K562 (cell line): Measurements from ENCODE around the gene IPO9. TPM values are rescaled to one million over a fixed set of nuclear protein-coding genes. Genes with fewer than 3 reads are reported as not detected.

Experiments
- ATAC-seq: fragments of 200-7000 bp; cut with Tn5 transposase; 3 replicates; pipeline ENCODE4 v1.9.1; 2020; ENCODE audit warnings: moderate library complexity
- BruUV-seq: library from RNA; stranded (reverse); fragments of 400-500 nt; replicated peaks from 2 replicates; lab custom pipeline; 2021; lab: Mats Ljungman, UMichigan
- CTCF ChIA-PET: fragments of 300-600 bp; formaldehyde crosslinking; extraction: SDS; loops from one replicate; lab custom pipeline; 2021; ENCODE audit warnings: low intra/inter-chr PET ratio; lab: Yijun Ruan, JAX
- POLR2A ChIA-PET: fragments of 300-600, 350-650 bp; sonication (Branson Sonifier 250); formaldehyde crosslinking; extraction: SDS; loops from one replicate; lab custom pipeline; 2021; ENCODE audit warnings: antibody characterized with exemption, inconsistent platforms; lab: Yijun Ruan, JAX
- DNase-seq, 4 experiments: peaks; one replicate each; pipeline versions ENCODE4 v3.0.0 to v3.0.0-alpha.2; 2011 to 2018; ENCODE audit warnings: low spot score in 3 of 4, mixed read lengths in 3 of 4; ENCODE audit errors: extremely low read depth in 1 of 4
- FAIRE-seq: peaks from 2 replicates; lab custom pipeline; 2011; peaks lifted over from hg19 to GRCh38; lab: Jason Lieb, UNC
- H2AFZ ChIP-seq: 2 replicates; pipeline ENCODE4 v1.6.0; 2011; ENCODE audit warnings: low read depth, low read length, control low read depth, inconsistent platforms
- H3K27ac ChIP-seq: fragments of 200-600 bp; 3 replicates; pipeline ENCODE4 v1.8.0; 2011; ENCODE audit warnings: low read depth, mild to moderate bottlenecking, control low read depth, inconsistent platforms, low read length, moderate library complexity, mixed read lengths; ENCODE audit errors: extremely low read depth
- H3K27me3 ChIP-seq, 2 experiments: fragments of 300-600 bp in 1 of 2; 2 replicates in 1 of 2; 3 replicates in 1 of 2; pipeline versions ENCODE4 v1.6.0 to v1.8.0; 2011; ENCODE audit warnings: inconsistent platforms in 2 of 2, low read length in 2 of 2, mild to moderate bottlenecking in 1 of 2, mixed read lengths in 1 of 2, moderate library complexity in 1 of 2; ENCODE audit not compliant: control insufficient read depth in 2 of 2, insufficient read depth in 2 of 2
- H3K36me3 ChIP-seq: fragments of 300-600 bp; 3 replicates; pipeline ENCODE4 v1.8.0; 2011; ENCODE audit warnings: mild to moderate bottlenecking, low read length, inconsistent platforms; ENCODE audit not compliant: control insufficient read depth, insufficient read depth
- H3K4me1 ChIP-seq, 2 experiments: fragments of 200-600 bp in 1 of 2; replicated peaks in 1 of 2; 2 replicates in 1 of 2; 3 replicates in 1 of 2; pipeline versions ENCODE4 v1.5.1 to v1.8.0; 2011; ENCODE audit warnings: inconsistent platforms in 2 of 2, low read length in 2 of 2, mild to moderate bottlenecking in 1 of 2, mixed read lengths in 1 of 2, moderate library complexity in 1 of 2; ENCODE audit not compliant: control insufficient read depth in 2 of 2, insufficient read depth in 2 of 2
- H3K4me2 ChIP-seq: 2 replicates; pipeline ENCODE4 v1.6.1; 2011; ENCODE audit warnings: low read length, control low read depth, inconsistent platforms, mixed read lengths; ENCODE audit not compliant: insufficient read depth
- H3K4me3 ChIP-seq: fragments of 200-600 bp; sonication (generic), shearing (Covaris generic); 2 replicates; pipeline ENCODE4 v1.5.1; 2016; ENCODE audit warnings: control low read depth, inconsistent platforms
- H3K79me2 ChIP-seq: fragments of 200-600 bp; 3 replicates; pipeline ENCODE4 v1.8.0; 2011; ENCODE audit warnings: low read length, inconsistent platforms; ENCODE audit not compliant: control insufficient read depth, insufficient read depth
- H3K9ac ChIP-seq, 2 experiments: 2 replicates each; pipeline versions ENCODE4 v1.6.0 to v1.6.1; 2011; ENCODE audit warnings: low read depth in 2 of 2, low read length in 2 of 2, control low read depth in 1 of 2, inconsistent platforms in 1 of 2, mild to moderate bottlenecking in 1 of 2, mixed read lengths in 1 of 2; ENCODE audit not compliant: insufficient read depth in 1 of 2
- H3K9me1 ChIP-seq: one replicate; pipeline ENCODE4 v1.6.0; 2011; ENCODE audit warnings: inconsistent platforms, mild to moderate bottlenecking, low read length, moderate library complexity; ENCODE audit not compliant: control insufficient read depth, insufficient read depth
- H3K9me3 ChIP-seq: replicated peaks from 2 replicates; pipeline ENCODE4 v1.5.1; 2011; ENCODE audit warnings: low read depth, low read length, inconsistent platforms; ENCODE audit not compliant: control insufficient read depth, insufficient read depth
- H4K20me1 ChIP-seq: replicated peaks from 2 replicates; pipeline ENCODE4 v1.6.1; 2011; ENCODE audit warnings: low read length, inconsistent platforms, mixed read lengths; ENCODE audit not compliant: control insufficient read depth, insufficient read depth
- ARHGAP35 ChIP-seq: fragments of 450-650 bp; IDR thresholded peaks from 2 replicates; pipeline ENCODE4 v1.6.1; 2018; ENCODE audit not compliant: partially characterized antibody
- ARID1B ChIP-seq: fragments of 450-650 bp; IDR thresholded peaks from 2 replicates; pipeline ENCODE4 v1.6.1; 2016; ENCODE audit warnings: antibody characterized with exemption, mild to moderate bottlenecking, inconsistent platforms
- ATF7 ChIP-seq: fragments of 450-650 bp; IDR thresholded peaks from 2 replicates; pipeline ENCODE4 v1.7.1; 2014; ENCODE audit warnings: mild to moderate bottlenecking, moderate library complexity
- CBFA2T3 ChIP-seq: fragments of 450-650 bp; IDR thresholded peaks from 2 replicates; pipeline ENCODE4 v1.6.1; 2017
- CTBP1 ChIP-seq: fragments of 450-650 bp; IDR thresholded peaks from 2 replicates; pipeline ENCODE4 v1.6.1; 2016; ENCODE audit warnings: borderline replicate concordance
- DPF2 ChIP-seq: fragments of 450-650 bp; IDR thresholded peaks from 2 replicates; pipeline ENCODE4 v1.6.1; 2016
- EGR1 ChIP-seq: fragments of 450-650 bp; conservative IDR thresholded peaks from 2 replicates; pipeline ENCODE4 v1.6.1; 2017; ENCODE audit warnings: mild to moderate bottlenecking
- EHMT2 ChIP-seq: fragments of 450-650 bp; IDR thresholded peaks from 2 replicates; pipeline ENCODE4 v1.6.1; 2018; ENCODE audit warnings: antibody characterized with exemption
- HDAC1 ChIP-seq, 2 experiments: fragments of 450-650 bp; IDR thresholded peaks; 2 replicates each; pipeline ENCODE4 v1.6.1; 2016 to 2017; ENCODE audit warnings: inconsistent platforms in 1 of 2, mild to moderate bottlenecking in 1 of 2, moderate library complexity in 1 of 2
- KDM1A ChIP-seq, 2 experiments: fragments of 450-650 bp; IDR thresholded peaks; 2 replicates each; pipeline ENCODE4 v1.6.1; 2016; ENCODE audit warnings: mild to moderate bottlenecking in 2 of 2
- MCM7 ChIP-seq, 2 experiments: fragments of 450-650 bp; IDR thresholded peaks; 2 replicates each; pipeline ENCODE4 v1.6.1; 2016 to 2018
- RCOR1 ChIP-seq, 2 experiments: IDR thresholded peaks; 2 replicates each; pipeline ENCODE4 v1.6.1; 2012; ENCODE audit warnings: low read depth in 2 of 2, low read length in 2 of 2, borderline replicate concordance in 1 of 2, improper control_type of control experiment in 1 of 2
- SMAD2 ChIP-seq: fragments of 150-350 bp; IDR thresholded peaks from 2 replicates; pipeline ENCODE4 v1.6.1; 2014; ENCODE audit warnings: low read depth, mild to moderate bottlenecking, low read length
- SMARCE1 ChIP-seq: fragments of 450-650 bp; IDR thresholded peaks from 2 replicates; pipeline ENCODE4 v1.7.1; 2016; ENCODE audit warnings: mild to moderate bottlenecking
- SOX6 ChIP-seq: fragments of 450-650 bp; IDR thresholded peaks from 2 replicates; pipeline ENCODE4 v1.6.1; 2014; ENCODE audit warnings: mild to moderate bottlenecking
- SRSF3 ChIP-seq: fragments of 200-400 bp; formaldehyde crosslinking; IDR thresholded peaks from 2 replicates; pipeline ENCODE4 v1.6.1; 2016; ENCODE audit warnings: mild to moderate bottlenecking, low read length, moderate library complexity; ENCODE audit not compliant: insufficient read depth
- TAL1 ChIP-seq: fragments of 450-650 bp; IDR thresholded peaks from 2 replicates; pipeline ENCODE4 v1.6.1; 2016; ENCODE audit warnings: mild to moderate bottlenecking
- TCF3 ChIP-seq: sonication (generic); formaldehyde crosslinking; IDR thresholded peaks from 2 replicates; pipeline ENCODE4 v1.4.0; 2020; ENCODE audit warnings: mild to moderate bottlenecking, missing genetic modification reagents
- ZEB2 ChIP-seq: fragments of 450-650 bp; IDR thresholded peaks from 2 replicates; pipeline ENCODE4 v1.6.1; 2016
- ZFP91 ChIP-seq: sonication (generic); formaldehyde crosslinking; IDR thresholded peaks from 2 replicates; pipeline ENCODE4 v1.8.0; 2022; ENCODE audit warnings: mild to moderate bottlenecking, missing genetic modification reagents
- ZNF124 ChIP-seq: sonication (generic); formaldehyde crosslinking; IDR thresholded peaks from 2 replicates; pipeline ENCODE4 v1.8.1; 2022; ENCODE audit warnings: missing genetic modification reagents
- ZNF583 ChIP-seq: fragments of 250-450 bp; sonication (Bioruptor Pico); IDR thresholded peaks from 2 replicates; pipeline ENCODE4 v1.4.0; 2020
- WGBS: fragments of 100-300 bp; shearing (Covaris generic); methylation state at CpG from one replicate; pipeline ENCODE4 v1.1.6; 2016; ENCODE audit warnings: low coverage, mixed read lengths; ENCODE audit not compliant: insufficient coverage; ENCODE audit errors: missing lambda C conversion rate; 5-methylcytosine and 5-hydroxymethylcytosine counted together
- in situ Hi-C: fragments of 300-500 bp; cut with MboI; formaldehyde crosslinking; loops from 4 replicates; pipeline ENCODE4 v1.15.0; 2018; ENCODE audit warnings: inconsistent platforms, mixed read lengths
- intact Hi-C: fragments of 100-400 bp; cut with micrococcal nuclease; formaldehyde crosslinking; loops from 2 replicates; pipeline ENCODE4 v1.14.2; 2022
- polyA plus RNA-seq, 8 experiments: library from polyadenylated mRNA; depleted of rRNA in 4 of 8; stranded (reverse) in 5 of 8; unstranded in 3 of 8; fragments of >200 nt; fragmentation: Nextera tagmentation in 2 of 8; fragmentation: Illumina TruSeq in 1 of 8; extraction: Ambion mirVana in 2 of 8; extraction: Trizol in 1 of 8; gene quantifications; 2 replicates each; pipeline versions ENCODE4 v1.2.1 to v1.2.3, GENCODE V29; 2011 to 2014; ENCODE audit warnings: inconsistent platforms in 1 of 8, missing spikeins in 1 of 8
- total RNA-seq, 7 experiments: library from RNA; depleted of rRNA in 6 of 7; stranded (reverse); fragments of >200 nt in 6 of 7; fragmentation: Illumina TruSeq in 2 of 7; extraction: Trizol in 2 of 7; gene quantifications; 2 replicates each; pipeline versions ENCODE4 v1.2.1 to v1.2.3, GENCODE V29; 2011 to 2021; ENCODE audit warnings: low replicate concordance in 1 of 7

The IPO9 gene
- total and polyA plus RNA-seq, 9 of the 15 experiments (the other 6 are each of a cell fraction or from before 2014, with no cell fraction given): 27.9 to 78.6 (median 43.9) TPM

- in situ Hi-C loops (no loop called here), intact Hi-C loops (no loop called here)
- Histone ChIP-seq H3K4me1 (peaks cover under 1 to 26% of the 10 kb centered on the region in 2 experiments), H3K36me3 (no peaks in the 10 kb centered on the region), H3K79me2 (no peaks in the 10 kb centered on the region), H2AFZ (peak overlapping the region; percentile 54), H3K9ac (no peak overlapping the region), H3K9me3 (no peaks in the 10 kb centered on the region), H3K27ac (no peak overlapping the region), H3K4me2 (peak overlapping the region; percentile 1; the same call in 1 of the 2 replicates), H3K9me1 (no peaks in the 10 kb centered on the region), H3K27me3 (no peaks in the 10 kb centered on the region), H4K20me1 (no peaks in the 10 kb centered on the region)
- WGBS: 13% methylated on average over 5 of the region's 5 CpGs
- ATAC-seq (peak; percentile 46; the same call in 2 of the 3 replicates), FAIRE-seq (no peak), DNase-seq (peak in 1 of 4 experiments; percentile 31)
- no TSS peak for BruUV-seq
- POLR2A ChIA-PET: interaction anchor here (1.0 to 1.1 kb wide), 2 partner anchors 14 to 27 kb away, joined by 3 read pairs; no protein-coding TSS in a partner anchor
- TF ChIP-seq ZFP91 (CRISPR knock-in tag): no peak
- peak; percentile 82 for TF ChIP-seq EGR1
- peak; percentile 51 for TF ChIP-seq SMARCE1
- peak; percentile 32; the same call in 1 of the 2 replicates for TF ChIP-seq CTBP1
- TF ChIP-seq ARHGAP35: peak; percentile 22
- TF ChIP-seq SOX6: peak; percentile 50
- TF ChIP-seq DPF2: peak; percentile 34; the same call in 1 of the 2 replicates
- no peak for TF ChIP-seq SRSF3
- TF ChIP-seq ARID1B: peak; percentile 50
- 0 out of 2 replicates have a peak, but pooled peaks have one; percentile 9 for TF ChIP-seq ATF7
- no peak for TF ChIP-seq SMAD2
- no peak for TF ChIP-seq ZNF583
- peak; percentile 48 for TF ChIP-seq CBFA2T3
- TF ChIP-seq ZEB2: peak; percentile 63; the same call in 1 of the 2 replicates
- 0 out of 4 replicates have a peak, but pooled peaks of 1 of the 2 experiments have one; percentile 8 for TF ChIP-seq RCOR1 (IDR thresholded peaks at IDR 0.05; ENCODE audit: borderline replicate concordance in 1 of 2, low read depth in 2 of 2, low read length in 2 of 2)
- TF ChIP-seq MCM7 (IDR thresholded peaks at IDR 0.05): 0 out of 4 replicates have a peak, but pooled peaks of 1 of the 2 experiments have one; percentile 29
- no peak for TF ChIP-seq ZNF124 (CRISPR knock-in tag)
- peak; percentile 53; the same call in 1 of the 2 replicates for TF ChIP-seq EHMT2
- TF ChIP-seq TAL1: 0 out of 2 replicates have a peak, but pooled peaks have one; percentile 32
- TF ChIP-seq HDAC1 (IDR thresholded peaks at IDR 0.05): peak in 1 of 2 experiments; percentile 32; a peak in 1 of 4 replicates
- TF ChIP-seq KDM1A (IDR thresholded peaks at IDR 0.05): no peak
- TF ChIP-seq TCF3 (CRISPR knock-in tag): peak; percentile 61; the same call in 1 of the 2 replicates
- TF ChIP-seq, all 486 proteins: peak for 16
- CTCF ChIA-PET: no interaction called here
- H3K4me3 ChIP-seq: no peak overlapping the region
Observed at GRCh38 chr1:201930803-201931202, 101.8 kb downstream of the IPO9 start.
